Measurements from ENCODE around the gene VCAM1. TPM values are rescaled to one million over a fixed set of nuclear protein-coding genes. Genes with fewer than 3 reads are reported as not detected.

Gene VCAM1
- total and polyA plus RNA-seq, 9 of the 15 experiments (the other 6 are each of a cell fraction or from before 2014, with no cell fraction given): 0.04 to 0.13 TPM; not detected in 7

DNA sequence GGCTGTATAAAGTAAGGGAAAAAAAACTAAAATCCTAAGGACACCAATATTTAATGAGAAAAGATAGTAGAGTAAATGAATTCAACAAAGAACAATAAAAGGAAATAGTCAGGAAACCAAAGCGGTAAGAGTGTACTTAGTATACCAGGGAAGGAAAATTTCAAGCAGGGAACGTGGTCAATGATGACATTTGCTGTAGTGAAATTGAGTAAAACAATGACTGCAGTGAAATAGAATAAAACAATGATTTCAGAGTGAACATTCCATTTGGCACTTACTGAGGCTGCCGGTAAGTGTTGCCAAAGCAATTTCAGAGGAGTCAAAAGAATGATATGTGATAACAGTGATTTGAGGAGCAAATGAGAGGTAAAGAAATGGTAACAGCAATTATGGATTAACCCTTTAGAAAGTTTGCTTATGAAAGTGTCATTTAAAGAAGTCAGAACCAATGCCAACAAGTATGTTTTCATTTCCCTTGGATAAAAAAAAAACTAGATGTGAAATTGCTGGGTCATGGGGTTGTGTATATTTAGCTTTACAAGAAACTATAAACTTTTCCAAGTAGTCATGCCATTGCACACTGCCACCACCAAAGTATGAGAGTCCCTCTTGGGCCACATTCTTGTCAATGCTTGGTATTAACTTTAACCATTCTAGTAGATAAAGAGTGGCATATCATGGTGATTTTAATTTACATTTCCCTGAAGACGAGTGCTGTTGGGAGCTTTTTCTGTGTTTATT lies 50.5 kb downstream of the VCAM1 start:
- no TSS peak for BruUV-seq (replicated peaks)
- no peaks in the 10 kb centered on the region for H4K20me1 ChIP-seq (replicated peaks; ENCODE audit: control insufficient read depth, insufficient read depth, low read length)
- peaks cover 0 to 3% of the 10 kb centered on the region in 2 experiments; a peak in 1 of 5 replicates for H3K4me1 ChIP-seq (replicated peaks in 1 of 2; ENCODE audit: control insufficient read depth in 2 of 2, insufficient read depth in 2 of 2, low read length in 2 of 2)
- ATAC-seq: no peak
- H3K9me1 ChIP-seq (ENCODE audit: control insufficient read depth, insufficient read depth, low read length): no peaks in the 10 kb centered on the region
- POLR2A ChIA-PET: interaction anchor here (0.6 kb wide), 1 partner anchor 38 kb away, joined by 3 read pairs; no protein-coding TSS in a partner anchor
- FAIRE-seq: no peak
- H3K79me2 ChIP-seq (ENCODE audit: control insufficient read depth, insufficient read depth, low read length): no peaks in the 10 kb centered on the region
- CTCF ChIA-PET (ENCODE audit: low intra/inter-chr PET ratio): no interaction called here
- no peak overlapping the region for H3K27ac ChIP-seq (ENCODE audit: extremely low read depth, low read depth, low read length)
- intact Hi-C loops (cut with micrococcal nuclease): no loop called here
- WGBS (ENCODE audit: insufficient coverage, low coverage, missing lambda C conversion rate): 22% methylated on average over 4 of the region's 4 CpGs
- peak overlapping the region; percentile 27; the same call in 1 of the 2 replicates for H2AFZ ChIP-seq (ENCODE audit: low read depth, low read length)
- H3K9ac ChIP-seq (ENCODE audit: insufficient read depth in 1 of 2, low read depth in 2 of 2, low read length in 2 of 2): no peak overlapping the region
- H3K4me3 ChIP-seq: no peak overlapping the region
- TF ChIP-seq NFE2L1 (tag; IDR thresholded peaks at IDR 0.05; ENCODE audit: borderline replicate concordance, low read depth): no peak
- no peak for TF ChIP-seq HCFC1 (IDR thresholded peaks at IDR 0.05; ENCODE audit: low read depth, low read length)
- TF ChIP-seq ERF (CRISPR knock-in tag; IDR thresholded peaks at IDR 0.05): no peak
- TF ChIP-seq MTA2 (IDR thresholded peaks at IDR 0.05; ENCODE audit: low read depth): no peak
- no peak for TF ChIP-seq STAT5B (CRISPR knock-in tag; IDR thresholded peaks at IDR 0.05)
- TF ChIP-seq RFX1 (IDR thresholded peaks at IDR 0.05): no peak
- TF ChIP-seq ZFP91 (CRISPR knock-in tag; IDR thresholded peaks at IDR 0.05): no peak
- TF ChIP-seq MEF2A (IDR thresholded peaks at IDR 0.05; ENCODE audit: control insufficient read depth, low read depth, low read length): peak; percentile 45; the same call in 1 of the 2 replicates
- no peaks in the 10 kb centered on the region for H3K27me3 ChIP-seq (ENCODE audit: control insufficient read depth in 2 of 2, insufficient read depth in 2 of 2, low read length in 2 of 2)
- no peaks in the 10 kb centered on the region for H3K9me3 ChIP-seq (replicated peaks; ENCODE audit: control insufficient read depth, insufficient read depth, low read depth, low read length)
- H3K36me3 ChIP-seq (ENCODE audit: control insufficient read depth, insufficient read depth, low read length): no peaks in the 10 kb centered on the region
- no peak overlapping the region for H3K4me2 ChIP-seq (ENCODE audit: insufficient read depth, low read length)
- no peak for DNase-seq (ENCODE audit: extremely low read depth in 1 of 4, low spot score in 3 of 4)
- in situ Hi-C loops (cut with MboI): no loop called here

All from K562 (cell line).